ENCODE data around the gene FGF22.
"Not testable (repeated sequence)": the region's sequence is repeated elsewhere in the genome, so short reads cannot be mapped to it uniquely, and the experiment has no call there.

Gene FGF22

GRCh38 chr19:601790-602189, 37.9 kb upstream of the FGF22 start:
- DNase-seq (ENCODE audit: low spot score): no peak
- in situ Hi-C loops (cut with MboI; ENCODE audit: low pct_unique_long_range_greater_than_20kb, low sequenced_read_pairs, unreplicated experiment): no loop called here
- TF ChIP-seq CTCF (IDR thresholded peaks at IDR 0.05; ENCODE audit: extremely low read depth, insufficient read depth, missing control alignments): no peak

- DNase-seq (ENCODE audit: low spot score): no peak
- TF ChIP-seq CTCF (IDR thresholded peaks at IDR 0.05; ENCODE audit: extremely low read depth, insufficient read depth, missing control alignments): no peak
- in situ Hi-C loops (cut with MboI; ENCODE audit: low pct_unique_long_range_greater_than_20kb, low sequenced_read_pairs, unreplicated experiment): no loop called here
These were observed 37.0 kb upstream of the FGF22 start for GRCh38 chr19:602391-603301.

GRCh38 chr19:603302-603639, 36.4 kb upstream of the FGF22 start:
- DNase-seq (ENCODE audit: low spot score); in situ Hi-C loops (cut with MboI; ENCODE audit: low pct_unique_long_range_greater_than_20kb, low sequenced_read_pairs, unreplicated experiment): not testable (repeated sequence)

DNA sequence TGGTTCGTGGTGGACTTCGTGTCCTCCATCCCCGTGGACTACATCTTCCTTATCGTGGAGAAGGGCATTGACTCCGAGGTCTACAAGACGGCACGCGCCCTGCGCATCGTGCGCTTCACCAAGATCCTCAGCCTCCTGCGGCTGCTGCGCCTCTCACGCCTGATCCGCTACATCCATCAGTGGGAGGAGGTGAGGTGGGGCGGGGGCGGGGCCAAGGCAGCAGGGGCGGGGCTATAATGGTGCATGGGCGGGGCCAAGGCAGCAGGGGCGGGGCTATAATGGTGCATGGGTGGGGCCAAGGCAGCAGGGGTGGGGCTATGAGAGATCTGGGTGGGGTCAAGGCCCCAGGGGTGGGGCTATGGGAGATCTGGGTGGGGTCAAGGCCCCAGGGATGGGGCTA, 35.9 kb upstream of the FGF22 start:
- in situ Hi-C loops (cut with MboI; ENCODE audit: low pct_unique_long_range_greater_than_20kb, low sequenced_read_pairs, unreplicated experiment); DNase-seq (ENCODE audit: low spot score): not testable (repeated sequence)

- TF ChIP-seq CTCF (IDR thresholded peaks at IDR 0.05; ENCODE audit: extremely low read depth, insufficient read depth, missing control alignments): no peak
- in situ Hi-C loops (cut with MboI; ENCODE audit: low pct_unique_long_range_greater_than_20kb, low sequenced_read_pairs, unreplicated experiment): no loop called here
- no peak for DNase-seq (ENCODE audit: low spot score)
These were observed 35.3 kb upstream of the FGF22 start for GRCh38 chr19:604355-604754.

- in situ Hi-C loops (cut with MboI; ENCODE audit: low pct_unique_long_range_greater_than_20kb, low sequenced_read_pairs, unreplicated experiment); DNase-seq (ENCODE audit: low spot score): not testable (repeated sequence)
These were observed 34.4 kb upstream of the FGF22 start for GRCh38 chr19:605061-605971.

- in situ Hi-C loops (cut with MboI; ENCODE audit: low pct_unique_long_range_greater_than_20kb, low sequenced_read_pairs, unreplicated experiment): no loop called here
- DNase-seq (ENCODE audit: low spot score): no peak
These were observed 32.2 kb upstream of the FGF22 start for GRCh38 chr19:607301-608154.

More at GRCh38 chr19:607301-608154, 32.2 kb upstream of the FGF22 start:
- no peak for TF ChIP-seq CTCF (IDR thresholded peaks at IDR 0.05; ENCODE audit: extremely low read depth, insufficient read depth, missing control alignments)

Measured in GM13977 (cell line).